SK-N-MC (cell line): ENCODE results near the gene ZNF107.

ENCODE experiments used
- EZH2 ChIP-seq: fragments of 200-600 bp; sonication (generic); IDR thresholded peaks from one replicate; pipeline ENCODE4 v1.6.1; 2017; ENCODE audit warnings: antibody characterized with exemption
- POLR2AphosphoS5 ChIP-seq: IDR thresholded peaks from 2 replicates; pipeline ENCODE4 v1.6.1; 2012; ENCODE audit warnings: mild to moderate bottlenecking, low read depth, low read length, borderline replicate concordance

DNA sequence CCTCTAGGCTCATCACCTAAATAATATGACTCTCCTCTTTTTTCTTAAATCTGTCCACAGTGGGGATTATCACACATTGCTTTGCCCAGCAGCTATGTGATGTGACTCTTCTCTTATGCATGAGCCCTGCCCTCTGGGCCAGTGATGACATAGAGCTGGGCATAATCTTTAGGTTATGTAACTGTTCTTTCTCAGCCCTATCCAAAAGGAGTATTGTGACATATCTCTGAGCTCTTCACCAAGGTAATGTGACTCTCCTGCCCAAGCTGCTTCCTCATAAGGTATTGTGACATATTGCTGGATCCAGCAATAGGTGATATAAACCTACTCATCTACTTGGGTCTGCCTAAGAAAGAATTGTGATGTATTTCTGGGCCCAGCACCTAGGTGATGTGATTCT, 37.7 kb upstream of the ZNF107 start:
- no peak for TF ChIP-seq POLR2AphosphoS5
- TF ChIP-seq EZH2, result no peak
